ENCODE data around the gene COL15A1. TPM values are rescaled to one million over a fixed set of nuclear protein-coding genes. Genes with fewer than 3 reads are reported as not detected.

The COL15A1 gene
- total and polyA plus RNA-seq, 2 of the 13 experiments (the other 11 are each of a cell fraction or from before 2014, with no cell fraction given), result not detected

DNA sequence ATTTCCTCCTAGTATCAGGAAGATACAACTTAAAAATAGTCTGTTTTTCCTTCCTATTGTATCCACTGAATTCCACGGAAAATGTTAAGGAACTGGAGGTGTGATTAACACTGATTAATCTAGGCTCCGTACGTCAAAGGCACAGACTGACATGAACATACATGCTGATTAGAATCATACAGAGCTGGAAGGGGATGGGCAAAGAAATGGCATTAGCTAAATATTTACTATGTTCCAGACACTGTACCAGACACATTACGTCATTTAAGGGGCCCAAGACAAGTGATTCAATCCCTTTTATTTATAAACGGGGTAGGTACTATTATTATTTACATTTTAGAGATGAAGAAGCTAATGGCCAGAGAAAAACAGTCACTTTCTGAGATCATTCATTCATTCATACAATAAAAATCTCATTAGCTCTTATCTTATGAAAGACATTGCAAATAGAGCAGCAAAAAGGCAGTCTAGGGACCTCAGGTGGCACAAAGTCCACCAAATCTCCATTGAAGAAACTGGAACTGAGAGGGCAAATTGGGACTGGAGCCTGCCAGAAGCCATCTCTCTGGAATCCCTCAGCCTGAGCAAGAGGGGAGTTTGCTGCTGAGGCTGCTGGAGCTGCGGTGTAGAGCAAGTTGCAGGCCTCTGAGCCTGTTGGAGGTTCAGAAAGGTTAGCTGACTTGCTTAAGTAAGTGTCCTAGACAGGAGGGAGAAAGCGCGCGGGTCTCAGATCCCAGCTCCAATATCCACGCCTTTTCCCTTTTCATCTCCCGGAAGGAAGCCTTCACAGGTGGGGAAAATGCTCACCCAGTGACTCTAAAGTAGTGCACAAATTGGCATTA lies 159.6 kb downstream of the COL15A1 start:
- no peaks in the 10 kb centered on the region for H4K20me1 ChIP-seq (ENCODE audit: insufficient read depth, low read length)
- H3K4me3 ChIP-seq (replicated peaks in 1 of 3; ENCODE audit: insufficient read depth in 1 of 3, low read depth in 2 of 3, low read length in 3 of 3), result peak overlapping the region in 2 of 3 experiments; percentile 5 to 78; a peak in 1 of 6 replicates
- ATAC-seq, result no peak
- POLR2A ChIA-PET, result interaction anchor here (1.3 to 1.9 kb wide), 2 partner anchors 118 to 804 kb away, joined by 3 to 7 read pairs; partner anchors contain the start of genes ALG2 and SEC61B
- peaks cover 15% of the 10 kb centered on the region for H3K79me2 ChIP-seq (ENCODE audit: insufficient read depth, low read length)
- H3K36me3 ChIP-seq (replicated peaks in 1 of 2; ENCODE audit: control insufficient read depth in 1 of 2, insufficient read depth in 2 of 2, low read length in 2 of 2), result no peaks in the 10 kb centered on the region
- no TSS peak for BruUV-seq (replicated peaks)
- no peak overlapping the region for H3K27ac ChIP-seq (ENCODE audit: extremely low read length, insufficient read depth, low read length)
- intact Hi-C loops (cut with micrococcal nuclease; ENCODE audit: unreplicated experiment) (no loop called here), in situ Hi-C loops (cut with HindIII; ENCODE audit: extremely low pct_ligation_motif_present, low pct_unique_long_range_greater_than_20kb) (no loop called here)
- no peaks in the 10 kb centered on the region for H3K9me3 ChIP-seq (ENCODE audit: low read length)
- H3K9ac ChIP-seq (ENCODE audit: insufficient read depth, low read depth, low read length), result no peak overlapping the region
- peaks cover 41% of the 10 kb centered on the region for H3K4me1 ChIP-seq (ENCODE audit: insufficient read depth, low read length)
- no peak for DNase-seq (ENCODE audit: low spot score)
- peak overlapping the region; percentile 100 for H3K4me2 ChIP-seq (ENCODE audit: low read depth, low read length)
- no peak for FAIRE-seq
- 50% methylated on average over 10 of the region's 11 CpGs for WGBS (ENCODE audit: low lambda C conversion rate)
- CTCF ChIA-PET (ENCODE audit: low intra/inter-chr PET ratio, low total read pairs), result no interaction called here
- no peaks in the 10 kb centered on the region; a peak in 1 of 5 replicates for H3K27me3 ChIP-seq (ENCODE audit: control insufficient read depth in 1 of 2, insufficient read depth in 2 of 2, low read length in 2 of 2)
- H2AFZ ChIP-seq (ENCODE audit: low read length), result no peak overlapping the region
- TF ChIP-seq ZKSCAN8 (CRISPR knock-in tag; IDR thresholded peaks at IDR 0.05; ENCODE audit: borderline replicate concordance) (no peak), HNF4A (CRISPR knock-in tag; IDR thresholded peaks at IDR 0.05) (0 out of 2 replicates have a peak, but pooled peaks have one; percentile 23), ATF7 (IDR thresholded peaks at IDR 0.05) (peak; percentile 90), ATF7 (CRISPR knock-in tag; IDR thresholded peaks at IDR 0.05) (no peak), CREB1 (IDR thresholded peaks at IDR 0.05) (0 out of 2 replicates have a peak, but pooled peaks have one; percentile 15), CREB1 (CRISPR knock-in tag; IDR thresholded peaks at IDR 0.05) (0 out of 2 replicates have a peak, but pooled peaks have one; percentile 43), ZNF24 (IDR thresholded peaks at IDR 0.05) (0 out of 2 replicates have a peak, but pooled peaks have one; percentile 27), ZNF350 (CRISPR knock-in tag; IDR thresholded peaks at IDR 0.05; ENCODE audit: borderline replicate concordance, low read depth) (0 out of 2 replicates have a peak, but pooled peaks have one; percentile 2), ZNF790 (CRISPR knock-in tag; IDR thresholded peaks at IDR 0.05; ENCODE audit: borderline replicate concordance) (no peak)
- TF ChIP-seq, protein P1, sequence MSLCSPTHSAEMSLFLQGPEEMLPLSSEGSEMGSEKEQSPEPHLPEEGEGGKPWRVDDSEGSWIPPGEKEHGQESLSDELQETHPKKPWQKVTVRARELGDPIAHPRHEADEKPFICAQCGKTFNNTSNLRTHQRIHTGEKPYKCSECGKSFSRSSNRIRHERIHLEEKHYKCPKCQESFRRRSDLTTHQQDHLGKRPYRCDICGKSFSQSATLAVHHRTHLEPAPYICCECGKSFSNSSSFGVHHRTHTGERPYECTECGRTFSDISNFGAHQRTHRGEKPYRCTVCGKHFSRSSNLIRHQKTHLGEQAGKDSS (CRISPR knock-in tag; IDR thresholded peaks at IDR 0.05; ENCODE audit: borderline replicate concordance, low read depth), result no peak
- TF ChIP-seq, protein P2, sequence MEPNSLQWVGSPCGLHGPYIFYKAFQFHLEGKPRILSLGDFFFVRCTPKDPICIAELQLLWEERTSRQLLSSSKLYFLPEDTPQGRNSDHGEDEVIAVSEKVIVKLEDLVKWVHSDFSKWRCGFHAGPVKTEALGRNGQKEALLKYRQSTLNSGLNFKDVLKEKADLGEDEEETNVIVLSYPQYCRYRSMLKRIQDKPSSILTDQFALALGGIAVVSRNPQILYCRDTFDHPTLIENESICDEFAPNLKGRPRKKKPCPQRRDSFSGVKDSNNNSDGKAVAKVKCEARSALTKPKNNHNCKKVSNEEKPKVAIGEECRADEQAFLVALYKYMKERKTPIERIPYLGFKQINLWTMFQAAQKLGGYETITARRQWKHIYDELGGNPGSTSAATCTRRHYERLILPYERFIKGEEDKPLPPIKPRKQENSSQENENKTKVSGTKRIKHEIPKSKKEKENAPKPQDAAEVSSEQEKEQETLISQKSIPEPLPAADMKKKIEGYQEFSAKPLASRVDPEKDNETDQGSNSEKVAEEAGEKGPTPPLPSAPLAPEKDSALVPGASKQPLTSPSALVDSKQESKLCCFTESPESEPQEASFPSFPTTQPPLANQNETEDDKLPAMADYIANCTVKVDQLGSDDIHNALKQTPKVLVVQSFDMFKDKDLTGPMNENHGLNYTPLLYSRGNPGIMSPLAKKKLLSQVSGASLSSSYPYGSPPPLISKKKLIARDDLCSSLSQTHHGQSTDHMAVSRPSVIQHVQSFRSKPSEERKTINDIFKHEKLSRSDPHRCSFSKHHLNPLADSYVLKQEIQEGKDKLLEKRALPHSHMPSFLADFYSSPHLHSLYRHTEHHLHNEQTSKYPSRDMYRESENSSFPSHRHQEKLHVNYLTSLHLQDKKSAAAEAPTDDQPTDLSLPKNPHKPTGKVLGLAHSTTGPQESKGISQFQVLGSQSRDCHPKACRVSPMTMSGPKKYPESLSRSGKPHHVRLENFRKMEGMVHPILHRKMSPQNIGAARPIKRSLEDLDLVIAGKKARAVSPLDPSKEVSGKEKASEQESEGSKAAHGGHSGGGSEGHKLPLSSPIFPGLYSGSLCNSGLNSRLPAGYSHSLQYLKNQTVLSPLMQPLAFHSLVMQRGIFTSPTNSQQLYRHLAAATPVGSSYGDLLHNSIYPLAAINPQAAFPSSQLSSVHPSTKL (CRISPR knock-in tag; IDR thresholded peaks at IDR 0.05), result no peak
- TF ChIP-seq, protein P3, sequence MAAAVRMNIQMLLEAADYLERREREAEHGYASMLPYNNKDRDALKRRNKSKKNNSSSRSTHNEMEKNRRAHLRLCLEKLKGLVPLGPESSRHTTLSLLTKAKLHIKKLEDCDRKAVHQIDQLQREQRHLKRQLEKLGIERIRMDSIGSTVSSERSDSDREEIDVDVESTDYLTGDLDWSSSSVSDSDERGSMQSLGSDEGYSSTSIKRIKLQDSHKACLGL (CRISPR knock-in tag; IDR thresholded peaks at IDR 0.05), result no peak
